Non-pigmented ciliary epithelial cell (primary cell): Measurements from ENCODE around the gene MANBA.

Experiments used
- DNase-seq: peaks from one replicate; pipeline ENCODE4 v3.0.0-alpha.2; 2010; ENCODE audit warnings: low read depth

The MANBA gene

DNA sequence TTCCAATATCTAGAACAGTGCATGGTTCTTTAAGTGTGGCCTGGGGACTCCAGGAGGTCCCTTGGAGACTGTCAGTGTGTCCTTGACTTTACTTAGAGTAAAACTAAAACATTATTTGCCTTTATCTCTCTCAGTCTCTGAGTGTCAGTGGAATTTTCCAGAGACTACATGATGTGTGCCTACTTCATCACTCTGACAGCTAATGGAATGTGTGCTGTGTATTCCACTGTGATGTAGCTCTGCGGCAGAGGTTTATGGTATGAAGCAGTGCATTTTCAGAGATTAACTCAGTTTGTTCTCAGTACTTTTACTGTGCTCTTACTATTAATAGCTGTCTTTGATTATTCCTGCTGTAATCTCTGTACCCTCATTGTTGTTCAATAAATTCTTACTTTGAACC lies 85.6 kb downstream of the MANBA start:
- DNase-seq, result peak; percentile 51

- DNase-seq, result no peak
Observed at GRCh38 chr4:102667001-102667400, 93.8 kb downstream of the MANBA start.

DNA sequence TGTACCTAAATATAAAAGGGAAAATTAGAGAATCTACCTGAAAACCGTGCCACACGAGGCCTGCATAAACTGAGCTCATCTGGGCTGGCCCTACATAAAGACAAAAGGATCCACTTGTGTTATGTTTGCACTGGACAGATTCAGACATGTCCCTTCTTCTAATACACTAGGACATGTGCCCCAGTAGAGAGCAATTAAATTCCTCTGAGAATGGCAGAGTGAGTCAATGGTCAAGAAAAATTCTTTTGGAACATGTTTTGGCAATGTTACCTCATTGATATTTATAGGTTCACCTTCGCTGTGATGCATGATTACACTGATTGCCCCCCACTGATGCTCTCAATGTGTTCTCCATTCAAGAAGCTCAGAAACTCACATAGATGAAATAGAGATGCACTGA lies 95.2 kb downstream of the MANBA start:
- no peak for DNase-seq

- peak; percentile 54 for DNase-seq
Observed at GRCh38 chr4:102663073-102663472, 97.7 kb downstream of the MANBA start.

DNA sequence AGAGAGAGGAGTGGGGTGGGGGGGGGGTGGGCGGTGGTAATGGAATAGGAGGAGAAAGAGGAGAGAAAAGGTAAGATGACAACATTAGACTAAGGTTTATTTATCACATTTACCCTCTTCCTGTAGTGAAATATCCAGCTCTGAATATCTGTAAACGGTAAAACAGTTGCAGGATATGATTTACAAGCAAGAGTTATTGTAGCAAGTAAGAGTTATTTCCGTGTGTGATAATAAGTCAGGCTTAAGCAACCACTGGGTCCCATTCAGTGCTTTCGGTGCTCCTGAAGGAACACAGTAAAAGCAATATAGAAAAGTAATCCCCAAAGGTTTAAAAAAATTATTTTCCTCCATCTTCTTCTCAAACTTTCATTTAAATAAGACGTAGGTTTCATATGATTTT lies 103.6 kb downstream of the MANBA start:
- no peak for DNase-seq

DNA sequence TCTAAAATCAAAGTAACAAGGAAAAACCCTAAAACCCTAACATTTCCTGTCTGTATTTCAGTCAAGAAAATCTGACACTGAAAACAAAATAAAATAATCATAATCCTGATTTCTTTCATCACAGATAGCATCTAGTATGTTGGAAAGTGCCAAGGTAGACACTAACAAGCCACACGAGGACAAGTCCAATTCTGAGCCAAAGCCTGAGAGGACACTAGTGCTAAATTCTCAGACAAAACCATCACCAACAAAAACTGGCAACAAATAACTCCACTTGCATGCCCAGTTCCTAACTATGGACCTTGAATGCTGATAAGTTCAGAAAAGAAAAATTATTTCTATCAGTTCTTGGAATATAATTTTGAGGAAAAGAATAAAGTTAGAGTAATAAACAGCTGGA lies 113.7 kb downstream of the MANBA start:
- no peak for DNase-seq

- DNase-seq, result no peak
Observed at GRCh38 chr4:102642631-102643298, 118.0 kb downstream of the MANBA start.

- no peak for DNase-seq
Observed at GRCh38 chr4:102641793-102642192, 119.0 kb downstream of the MANBA start.

GRCh38 chr4:102640669-102641068 lies 120.1 kb downstream of the MANBA start:
- no peak for DNase-seq

DNA sequence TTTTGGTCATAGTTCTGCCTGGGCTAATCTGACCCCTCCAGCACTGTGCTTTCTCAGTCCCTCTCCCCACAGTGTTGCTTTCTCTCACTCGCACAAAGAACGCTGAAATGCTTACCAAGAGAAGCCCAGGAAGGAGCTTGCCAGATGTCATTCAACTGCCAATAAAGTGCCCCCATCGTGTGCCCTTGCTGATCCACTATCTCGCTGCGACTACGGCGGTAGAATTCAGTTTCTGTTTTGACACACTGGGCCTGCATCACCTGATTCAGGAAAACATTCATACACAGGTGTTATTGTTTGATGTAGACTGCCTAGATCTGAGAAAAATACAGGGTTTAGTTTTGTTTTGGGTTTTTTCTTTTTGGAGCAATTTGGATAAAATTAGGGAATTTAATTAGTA lies 121.2 kb downstream of the MANBA start:
- DNase-seq, result no peak

GRCh38 chr4:102638621-102639020 lies 122.1 kb downstream of the MANBA start:
- no peak for DNase-seq

- DNase-seq, result no peak
Observed at GRCh38 chr4:102637391-102637790, 123.4 kb downstream of the MANBA start.

DNA sequence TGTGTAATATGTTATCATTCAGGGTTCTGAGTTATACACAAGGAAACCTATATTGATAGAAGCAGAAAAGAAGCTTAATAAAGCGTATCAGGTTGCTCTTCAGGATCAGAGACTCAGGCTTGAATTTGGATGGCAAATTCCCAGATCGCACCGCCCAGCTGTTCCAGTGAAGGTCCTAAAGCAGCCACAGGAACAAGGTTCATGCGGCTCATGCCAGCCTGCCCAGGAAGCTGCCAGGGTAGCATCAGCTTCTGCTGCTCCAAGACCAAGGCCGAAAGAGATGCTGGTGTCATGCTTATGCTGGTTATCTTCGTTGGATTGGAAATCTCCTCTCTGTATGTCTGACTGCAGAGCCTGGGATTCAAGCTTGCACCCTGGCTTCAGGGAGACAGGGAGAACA lies 127.7 kb downstream of the MANBA start:
- DNase-seq, result no peak

- DNase-seq, result no peak
Observed at GRCh38 chr4:102632241-102633065, 128.3 kb downstream of the MANBA start.

DNA sequence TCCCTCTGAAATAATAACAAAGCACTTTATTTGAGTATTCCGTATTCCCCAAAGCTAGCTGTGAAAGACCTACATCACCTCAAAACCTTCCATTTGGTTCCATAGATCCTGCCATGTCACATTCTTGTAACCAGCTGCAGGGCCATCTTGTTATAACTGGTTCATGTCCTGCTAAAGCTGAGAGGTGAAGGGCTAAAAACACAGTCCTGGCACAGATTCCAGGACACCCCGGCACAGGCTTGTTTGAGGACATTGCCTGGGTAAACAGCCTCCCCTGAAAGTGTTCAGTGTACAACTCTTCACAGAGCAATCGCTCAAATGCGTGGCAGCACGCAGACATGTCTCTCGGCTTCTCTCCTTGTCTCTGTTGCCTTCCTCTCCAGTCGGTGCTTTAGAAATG lies 129.2 kb downstream of the MANBA start:
- DNase-seq, result no peak

GRCh38 chr4:102629673-102630072 lies 131.1 kb downstream of the MANBA start:
- DNase-seq, result no peak

- DNase-seq, result no peak
Observed at GRCh38 chr4:102627831-102628523, 132.8 kb downstream of the MANBA start.

DNA sequence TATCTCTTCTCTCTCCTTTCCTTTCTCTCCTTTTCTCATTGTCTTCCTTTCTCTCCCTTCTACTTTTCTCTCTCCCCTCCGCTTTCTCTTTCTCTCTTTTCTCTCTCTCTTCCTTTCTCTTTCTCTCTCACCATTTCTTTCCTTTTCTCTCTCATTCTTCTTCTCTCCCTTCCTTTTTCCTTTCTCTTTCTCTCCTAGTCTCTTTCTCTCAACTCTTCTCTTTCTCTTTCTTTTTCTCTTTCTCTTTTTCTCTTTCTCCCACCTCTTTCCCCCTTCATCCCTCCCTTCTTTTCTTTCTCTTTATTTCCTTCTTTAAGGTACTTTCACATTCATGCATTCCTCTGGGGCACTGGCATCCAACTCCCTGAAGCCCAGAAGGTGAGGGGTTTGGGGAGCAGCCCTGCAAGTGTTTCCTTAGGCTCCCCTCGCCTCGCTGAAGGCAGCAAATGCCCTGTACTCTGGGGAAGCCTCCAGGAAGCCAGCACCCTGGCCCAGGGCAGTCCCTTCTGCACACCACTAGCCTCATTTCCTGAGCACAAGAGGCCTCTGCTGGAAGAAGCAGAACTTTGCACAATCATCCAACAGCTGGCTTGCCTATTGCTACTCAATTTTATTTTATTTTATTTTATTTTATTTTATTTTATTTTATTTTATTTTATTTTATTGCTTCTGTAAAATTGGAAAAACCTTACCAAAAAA lies 135.4 kb downstream of the MANBA start:
- DNase-seq, result no peak

- DNase-seq, result no peak
Observed at GRCh38 chr4:102624505-102624904, 136.3 kb downstream of the MANBA start.

DNA sequence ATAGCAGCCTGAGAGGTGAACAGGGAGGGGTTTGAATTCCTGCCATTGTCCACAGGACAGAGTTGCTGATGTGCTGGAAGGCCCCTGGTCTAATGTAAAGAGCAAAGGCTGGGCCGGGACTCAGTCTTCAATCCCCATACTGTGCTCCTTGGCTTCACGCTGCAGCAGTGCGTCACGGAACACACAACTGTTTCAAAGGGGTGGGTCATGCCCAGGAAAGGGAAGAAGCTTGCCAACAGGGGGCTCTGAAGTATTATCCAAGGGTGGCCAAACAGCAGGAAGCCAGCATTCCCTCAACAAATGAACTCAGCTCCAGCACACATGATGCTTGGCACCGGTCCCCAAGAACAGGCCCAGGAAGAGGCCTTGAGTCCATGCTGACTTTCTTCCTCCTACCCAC lies 137.1 kb downstream of the MANBA start:
- DNase-seq, result no peak

DNA sequence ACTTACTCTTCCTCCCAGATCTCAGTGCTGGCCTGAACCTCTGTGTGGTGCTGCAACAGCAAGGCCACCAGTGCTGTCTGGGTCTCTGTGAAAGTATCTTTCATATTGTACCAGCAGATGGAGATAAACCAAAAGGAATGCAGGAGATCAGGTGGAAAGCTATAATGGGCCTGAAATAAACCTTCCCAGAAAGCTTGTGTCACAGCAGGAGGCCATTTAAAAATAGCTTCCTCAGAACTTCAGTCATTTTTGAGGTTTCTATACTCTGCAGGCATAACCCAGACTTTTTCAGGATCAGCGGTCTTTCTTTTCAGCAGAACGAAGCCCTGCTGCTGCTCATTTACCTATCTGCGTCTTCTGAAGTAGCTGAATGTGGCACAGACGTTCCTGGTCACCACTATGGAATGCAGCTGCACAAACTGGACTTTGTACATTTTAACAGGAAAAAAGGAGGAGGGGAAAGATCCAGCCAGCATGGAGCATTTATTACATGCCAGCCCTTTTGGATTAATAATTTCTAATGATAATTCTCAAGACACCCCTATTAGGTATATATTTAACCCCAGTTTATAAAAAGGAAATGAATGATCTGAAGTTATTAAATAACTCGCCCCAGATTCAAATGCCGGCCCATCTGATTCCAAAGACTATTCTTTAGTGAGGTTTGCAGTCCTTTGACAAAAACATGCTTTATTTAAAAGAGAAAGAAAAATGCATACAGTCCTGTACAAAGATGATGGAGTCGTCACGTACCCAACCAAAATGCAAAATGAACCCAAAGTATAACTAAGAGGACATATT lies 139.9 kb downstream of the MANBA start:
- DNase-seq, result peak; percentile 78
